ENCODE data around the gene GEMIN7. TPM values are rescaled to one million over a fixed set of nuclear protein-coding genes. Genes with fewer than 3 reads are reported as not detected.
A peak's percentile ranks its signal among the peaks of the same experiment; 100 is the strongest.

GEMIN7 gene
- total RNA-seq, 1 donor from 2014 or later: 7.3 TPM

GRCh38 chr19:45100846-45101252, 21.8 kb downstream of the GEMIN7 start:
- H4K20me1 ChIP-seq (ENCODE audit: low read depth): peaks cover 100% of the 10 kb centered on the region
- H3K9ac ChIP-seq: no peak overlapping the region
- H3K27ac Mint-ChIP-seq: peak overlapping the region; percentile 4

GRCh38 chr19:45101806-45102205, 22.7 kb downstream of the GEMIN7 start:
- H2AFZ ChIP-seq (replicated peaks): no peak overlapping the region
- H3K9me3 ChIP-seq (ENCODE audit: low read depth): no peaks in the 10 kb centered on the region
- no peaks in the 10 kb centered on the region for H3K27me3 ChIP-seq
- no peak overlapping the region for H3K27ac Mint-ChIP-seq
- H3K27ac ChIP-seq: no peak overlapping the region
- H3K36me3 ChIP-seq: no peaks in the 10 kb centered on the region
- peaks cover 8% of the 10 kb centered on the region for H3K27me3 Mint-ChIP-seq (ENCODE audit: insufficient read depth, low read depth)
- peak overlapping the region; percentile 24 for H3K4me3 Mint-ChIP-seq
- peaks cover 36% of the 10 kb centered on the region for H3K4me1 ChIP-seq
- no peak for DNase-seq (ENCODE audit: low spot score)
- H3K4me2 ChIP-seq: no peak overlapping the region
- H3K4me3 ChIP-seq: no peak overlapping the region
- H4K20me1 ChIP-seq (ENCODE audit: low read depth): peaks cover 100% of the 10 kb centered on the region
- peaks cover 95% of the 10 kb centered on the region for H3K79me2 ChIP-seq (ENCODE audit: low read depth)
- H3F3A ChIP-seq (ENCODE audit: low read depth): peaks cover 23% of the 10 kb centered on the region
- H3K9me3 Mint-ChIP-seq: no peaks in the 10 kb centered on the region
- TF ChIP-seq EZH2phosphoT487 (IDR thresholded peaks at IDR 0.05): no peak
- TF ChIP-seq CTCF (IDR thresholded peaks at IDR 0.05): no peak
- no peak for TF ChIP-seq EZH2 (IDR thresholded peaks at IDR 0.05)
- peaks cover 79% of the 10 kb centered on the region for H3K4me1 Mint-ChIP-seq
- H3K36me3 Mint-ChIP-seq: peaks cover 1% of the 10 kb centered on the region
- no peak overlapping the region for H3K9ac ChIP-seq

More at GRCh38 chr19:45100846-45101252, 21.8 kb downstream of the GEMIN7 start:
- H3K4me3 Mint-ChIP-seq: peak overlapping the region; percentile 56
- peaks cover 95% of the 10 kb centered on the region for H3K79me2 ChIP-seq (ENCODE audit: low read depth)
- H2AFZ ChIP-seq (replicated peaks): no peak overlapping the region
- peaks cover 10% of the 10 kb centered on the region for H3K27me3 Mint-ChIP-seq (ENCODE audit: insufficient read depth, low read depth)
- no peaks in the 10 kb centered on the region for H3K27me3 ChIP-seq
- H3K4me3 ChIP-seq: no peak overlapping the region
- no peaks in the 10 kb centered on the region for H3K36me3 ChIP-seq
- DNase-seq (ENCODE audit: low spot score): no peak
- H3K27ac ChIP-seq: no peak overlapping the region
- H3K4me2 ChIP-seq: no peak overlapping the region
- H3F3A ChIP-seq (ENCODE audit: low read depth): peaks cover 23% of the 10 kb centered on the region
- TF ChIP-seq EZH2 (IDR thresholded peaks at IDR 0.05) (no peak), CTCF (IDR thresholded peaks at IDR 0.05) (no peak), EZH2phosphoT487 (IDR thresholded peaks at IDR 0.05) (no peak)
- H3K9me3 Mint-ChIP-seq: no peaks in the 10 kb centered on the region
- peaks cover 36% of the 10 kb centered on the region for H3K4me1 ChIP-seq
- H3K4me1 Mint-ChIP-seq: peaks cover 89% of the 10 kb centered on the region
- H3K36me3 Mint-ChIP-seq: peaks cover 8% of the 10 kb centered on the region
- no peaks in the 10 kb centered on the region for H3K9me3 ChIP-seq (ENCODE audit: low read depth)

GRCh38 chr19:45102481-45102880, 23.4 kb downstream of the GEMIN7 start:
- Histone ChIP-seq H3K4me3 (no peak overlapping the region), H2AFZ (replicated peaks) (no peak overlapping the region), H4K20me1 (ENCODE audit: low read depth) (peaks cover 100% of the 10 kb centered on the region), H3K27me3 (no peaks in the 10 kb centered on the region), H3K36me3 (no peaks in the 10 kb centered on the region), H3K27ac (no peak overlapping the region), H3K4me1 (peaks cover 36% of the 10 kb centered on the region), H3F3A (ENCODE audit: low read depth) (peaks cover 23% of the 10 kb centered on the region), H3K79me2 (ENCODE audit: low read depth) (peaks cover 95% of the 10 kb centered on the region), H3K4me2 (peak overlapping the region; percentile 61), H3K9ac (no peak overlapping the region), H3K9me3 (ENCODE audit: low read depth) (no peaks in the 10 kb centered on the region)
- TF ChIP-seq EZH2 (IDR thresholded peaks at IDR 0.05): no peak
- TF ChIP-seq EZH2phosphoT487 (IDR thresholded peaks at IDR 0.05): no peak
- no peak for TF ChIP-seq CTCF (IDR thresholded peaks at IDR 0.05)
- Mint-ChIP-seq H3K9me3 (no peaks in the 10 kb centered on the region), H3K27me3 (ENCODE audit: insufficient read depth, low read depth) (peaks cover 6% of the 10 kb centered on the region), H3K36me3 (no peaks in the 10 kb centered on the region), H3K4me1 (peaks cover 74% of the 10 kb centered on the region), H3K27ac (no peak overlapping the region), H3K4me3 (no peak overlapping the region)
- no peak for DNase-seq (ENCODE audit: low spot score)

All from neural progenitor cell (in vitro differentiated cells).